GM23248 (cell line): Measurements from ENCODE around the gene SLC37A1. TPM values are rescaled to one million over a fixed set of nuclear protein-coding genes. Genes with fewer than 3 reads are reported as not detected.

Experiments used
- DNase-seq: peaks from one replicate; pipeline ENCODE4 v3.0.0-alpha.2; 2015
- H2AFZ ChIP-seq: fragments of 200-600 bp; sonication (generic); 2 replicates; pipeline ENCODE4 v1.6.1; 2016; ENCODE audit warnings: antibody characterized with exemption
- H3F3A ChIP-seq: fragments of 200-600 bp; sonication (generic); 2 replicates; pipeline ENCODE4 v1.6.1; 2016; ENCODE audit warnings: mild to moderate bottlenecking, antibody characterized with exemption, mixed run types; ENCODE audit not compliant: insufficient read depth
- H3K27ac ChIP-seq: fragments of 200-600 bp; sonication (generic); 2 replicates; pipeline ENCODE4 v1.5.1; 2016; ENCODE audit warnings: mild to moderate bottlenecking
- H3K27me3 ChIP-seq: fragments of 200-600 bp; sonication (generic); replicated peaks from 2 replicates; pipeline ENCODE4 v1.6.1; 2016; ENCODE audit warnings: mild to moderate bottlenecking; ENCODE audit not compliant: insufficient read depth
- H3K36me3 ChIP-seq: fragments of 200-600 bp; sonication (generic); 2 replicates; pipeline ENCODE4 v1.6.1; 2016; ENCODE audit warnings: low read depth, mild to moderate bottlenecking
- H3K4me1 ChIP-seq: fragments of 200-600 bp; sonication (generic); 2 replicates; pipeline ENCODE4 v1.6.1; 2016; ENCODE audit warnings: mild to moderate bottlenecking; ENCODE audit not compliant: insufficient read depth
- H3K4me2 ChIP-seq: fragments of 200-600 bp; sonication (generic); one replicate; pipeline ENCODE4 v1.6.1; 2016; ENCODE audit warnings: mild to moderate bottlenecking; ENCODE audit not compliant: unreplicated experiment
- H3K4me3 ChIP-seq: fragments of 200-600 bp; sonication (generic); 2 replicates; pipeline ENCODE4 v1.5.1; 2016; ENCODE audit warnings: mild to moderate bottlenecking
- H3K79me2 ChIP-seq: fragments of 200-600 bp; sonication (generic); 2 replicates; pipeline ENCODE4 v1.6.1; 2016; ENCODE audit warnings: mild to moderate bottlenecking; ENCODE audit not compliant: insufficient read depth
- H3K9ac ChIP-seq: fragments of 200-600 bp; sonication (generic); 2 replicates; pipeline ENCODE4 v1.6.1; 2016; ENCODE audit warnings: mild to moderate bottlenecking
- H3K9me2 ChIP-seq: fragments of 200-600 bp; sonication (generic); 2 replicates; pipeline ENCODE4 v1.6.1; 2016; ENCODE audit warnings: mixed run types, mild to moderate bottlenecking, moderate library complexity; ENCODE audit not compliant: insufficient read depth
- H3K9me3 ChIP-seq: fragments of 200-600 bp; sonication (generic); one replicate; pipeline ENCODE4 v1.6.1; 2017; ENCODE audit warnings: low read depth
- H4K20me1 ChIP-seq: fragments of 200-600 bp; sonication (generic); 2 replicates; pipeline ENCODE4 v1.6.0; 2016; ENCODE audit not compliant: insufficient read depth
- EZH2 ChIP-seq: fragments of 200-600 bp; sonication (generic); IDR thresholded peaks from 2 replicates; pipeline ENCODE4 v1.6.1; 2018; ENCODE audit warnings: antibody characterized with exemption, mild to moderate bottlenecking; ENCODE audit not compliant: insufficient read depth, poor library complexity, severe bottlenecking
- EZH2phosphoT487 ChIP-seq: fragments of 200-600 bp; sonication (generic); IDR thresholded peaks from 2 replicates; pipeline ENCODE4 v1.6.1; 2018; ENCODE audit warnings: antibody characterized with exemption, moderate library complexity, mild to moderate bottlenecking, low read depth; ENCODE audit not compliant: insufficient read depth
- WGBS, 2 experiments: methylation state at CpG; one replicate each; pipeline ENCODE4 v1.1.6; 2015 to 2017; ENCODE audit warnings: low lambda C conversion rate in 2 of 2, low coverage in 1 of 2; ENCODE audit errors: missing lambda C conversion rate in 2 of 2; 5-methylcytosine and 5-hydroxymethylcytosine counted together
- in situ Hi-C: fragments of 300-500 bp; cut with MboI; formaldehyde crosslinking; loops from 2 replicates; pipeline ENCODE4 v1.15.0; 2020
- polyA plus RNA-seq: library from polyadenylated mRNA; unstranded; fragments of >200 nt; fragmentation: Nextera tagmentation; extraction: Ambion mirVana; gene quantifications from 2 replicates; pipeline ENCODE4 v1.2.1, GENCODE V29; 2016
- total RNA-seq: library from RNA; depleted of rRNA; stranded (reverse); fragments of >200 nt; shearing (Covaris generic); gene quantifications from 2 replicates; pipeline ENCODE4 v1.2.3, GENCODE V29; 2014

Gene SLC37A1
- total and polyA plus RNA-seq, 2 experiments from 2014 or later = not detected

- no peak overlapping the region for H2AFZ ChIP-seq
- WGBS, 2 experiments = 68 to 78% methylated on average over 11 of the region's 11 CpGs
- no peaks in the 10 kb centered on the region for H3K9me2 ChIP-seq
- H3K27me3 ChIP-seq = peaks cover 34% of the 10 kb centered on the region
- TF ChIP-seq EZH2 = no peak
- TF ChIP-seq EZH2phosphoT487 = no peak
- H3K36me3 ChIP-seq = no peaks in the 10 kb centered on the region
- peak; percentile 26 for DNase-seq
- H4K20me1 ChIP-seq = no peaks in the 10 kb centered on the region
- H3F3A ChIP-seq = no peaks in the 10 kb centered on the region
- H3K9me3 ChIP-seq = no peaks in the 10 kb centered on the region
- H3K4me3 ChIP-seq = no peak overlapping the region
- H3K79me2 ChIP-seq = no peaks in the 10 kb centered on the region
- H3K9ac ChIP-seq = no peak overlapping the region
- in situ Hi-C loops = no loop called here
- H3K4me1 ChIP-seq = no peaks in the 10 kb centered on the region
- H3K4me2 ChIP-seq = no peak overlapping the region
- H3K27ac ChIP-seq = no peak overlapping the region
Measured at GRCh38 chr21:42518215-42518614, 4.6 kb downstream of the SLC37A1 start.

- Histone ChIP-seq H3F3A (no peaks in the 10 kb centered on the region), H3K4me3 (no peak overlapping the region), H2AFZ (no peak overlapping the region), H3K27me3 (peaks cover 34% of the 10 kb centered on the region), H3K4me2 (no peak overlapping the region), H4K20me1 (no peaks in the 10 kb centered on the region), H3K4me1 (no peaks in the 10 kb centered on the region), H3K9ac (no peak overlapping the region), H3K27ac (no peak overlapping the region), H3K36me3 (no peaks in the 10 kb centered on the region), H3K9me3 (no peaks in the 10 kb centered on the region), H3K9me2 (no peaks in the 10 kb centered on the region), H3K79me2 (no peaks in the 10 kb centered on the region)
- in situ Hi-C loops = no loop called here
- DNase-seq = no peak
- no peak for TF ChIP-seq EZH2phosphoT487
- no peak for TF ChIP-seq EZH2
- 77 to 79% methylated on average over 7 of the region's 7 CpGs for WGBS, 2 experiments
Measured at GRCh38 chr21:42518626-42519025, 5.0 kb downstream of the SLC37A1 start.

GRCh38 chr21:42520628-42521253 lies 7.1 kb downstream of the SLC37A1 start:
- no peaks in the 10 kb centered on the region for H3K9me2 ChIP-seq
- WGBS, 2 experiments = 71 to 75% methylated on average over 17 to 18 of the region's 18 CpGs
- H3K4me3 ChIP-seq = no peak overlapping the region
- H3K9me3 ChIP-seq = no peaks in the 10 kb centered on the region
- no peak overlapping the region for H3K9ac ChIP-seq
- no peak overlapping the region for H2AFZ ChIP-seq
- no peaks in the 10 kb centered on the region for H4K20me1 ChIP-seq
- H3K4me2 ChIP-seq = no peak overlapping the region
- H3K27ac ChIP-seq = no peak overlapping the region
- in situ Hi-C loops = no loop called here
- no peaks in the 10 kb centered on the region for H3K79me2 ChIP-seq
- DNase-seq = no peak
- H3K27me3 ChIP-seq = peaks cover 27% of the 10 kb centered on the region; the same call in 1 of the 2 replicates
- TF ChIP-seq EZH2 = no peak
- no peak for TF ChIP-seq EZH2phosphoT487
- H3K4me1 ChIP-seq = 0 out of 2 replicates have a peak, but pooled peaks cover 5% of the 10 kb centered on the region
- H3K36me3 ChIP-seq = no peaks in the 10 kb centered on the region
- no peaks in the 10 kb centered on the region for H3F3A ChIP-seq

- Histone ChIP-seq H3K9me2 (no peaks in the 10 kb centered on the region), H3K9me3 (no peaks in the 10 kb centered on the region), H3K4me3 (no peak overlapping the region), H3K27ac (no peak overlapping the region), H3K4me1 (0 out of 2 replicates have a peak, but pooled peaks cover 5% of the 10 kb centered on the region), H3F3A (no peaks in the 10 kb centered on the region), H2AFZ (no peak overlapping the region), H3K79me2 (no peaks in the 10 kb centered on the region), H3K36me3 (no peaks in the 10 kb centered on the region), H3K9ac (no peak overlapping the region), H3K27me3 (peaks cover 20% of the 10 kb centered on the region; the same call in 1 of the 2 replicates), H3K4me2 (no peak overlapping the region), H4K20me1 (no peaks in the 10 kb centered on the region)
- TF ChIP-seq EZH2phosphoT487 (no peak), EZH2 (no peak)
- in situ Hi-C loops = no loop called here
- WGBS, 2 experiments = 53 to 68% methylated on average over 1 of the region's 1 CpG
- no peak for DNase-seq
Measured at GRCh38 chr21:42521384-42521783, 7.7 kb downstream of the SLC37A1 start.
